ENCODE data around the gene COX11. TPM values are rescaled to one million over a fixed set of nuclear protein-coding genes. Genes with fewer than 3 reads are reported as not detected.

The COX11 gene
- total RNA-seq, 6 donors from 2014 or later = 30.7 to 64.8 (median 47.2) TPM

DNA sequence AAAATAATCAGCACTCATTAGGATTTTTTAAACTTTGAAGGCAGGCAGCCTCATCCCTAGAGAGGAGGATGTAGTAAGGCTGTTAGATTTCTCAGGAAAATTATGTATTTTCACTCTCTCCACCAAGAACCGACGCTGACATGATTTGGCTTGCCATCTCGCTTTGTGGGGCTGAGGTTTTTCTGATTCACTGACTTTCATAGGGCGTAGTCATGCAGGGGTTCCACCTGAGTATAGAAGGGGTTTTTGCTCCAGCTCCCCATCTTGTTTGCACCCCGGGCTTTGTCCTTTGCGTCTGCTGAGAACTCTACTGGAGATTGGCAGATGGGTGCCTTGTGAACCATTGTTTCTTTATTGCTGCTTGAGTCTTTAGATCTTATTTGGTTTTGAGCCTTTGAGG lies 47.6 kb downstream of the COX11 start:
- H3K36me3 ChIP-seq = peaks cover 0 to 19% (median 8%) of the 10 kb centered on the region in 4 donors
- H3K4me1 ChIP-seq = no peaks in the 10 kb centered on the region
- WGBS, 2 donors = 79 to 96% methylated on average over 6 of the region's 6 CpGs
- H3K27me3 ChIP-seq = no peaks in the 10 kb centered on the region
- no peak overlapping the region for H3K27ac ChIP-seq
- TF ChIP-seq EP300 (IDR thresholded peaks at IDR 0.05) (no peak), POLR2A (IDR thresholded peaks at IDR 0.05) (no peak), POLR2AphosphoS5 (IDR thresholded peaks at IDR 0.05) (no peak)
- TF ChIP-seq, protein P1, sequence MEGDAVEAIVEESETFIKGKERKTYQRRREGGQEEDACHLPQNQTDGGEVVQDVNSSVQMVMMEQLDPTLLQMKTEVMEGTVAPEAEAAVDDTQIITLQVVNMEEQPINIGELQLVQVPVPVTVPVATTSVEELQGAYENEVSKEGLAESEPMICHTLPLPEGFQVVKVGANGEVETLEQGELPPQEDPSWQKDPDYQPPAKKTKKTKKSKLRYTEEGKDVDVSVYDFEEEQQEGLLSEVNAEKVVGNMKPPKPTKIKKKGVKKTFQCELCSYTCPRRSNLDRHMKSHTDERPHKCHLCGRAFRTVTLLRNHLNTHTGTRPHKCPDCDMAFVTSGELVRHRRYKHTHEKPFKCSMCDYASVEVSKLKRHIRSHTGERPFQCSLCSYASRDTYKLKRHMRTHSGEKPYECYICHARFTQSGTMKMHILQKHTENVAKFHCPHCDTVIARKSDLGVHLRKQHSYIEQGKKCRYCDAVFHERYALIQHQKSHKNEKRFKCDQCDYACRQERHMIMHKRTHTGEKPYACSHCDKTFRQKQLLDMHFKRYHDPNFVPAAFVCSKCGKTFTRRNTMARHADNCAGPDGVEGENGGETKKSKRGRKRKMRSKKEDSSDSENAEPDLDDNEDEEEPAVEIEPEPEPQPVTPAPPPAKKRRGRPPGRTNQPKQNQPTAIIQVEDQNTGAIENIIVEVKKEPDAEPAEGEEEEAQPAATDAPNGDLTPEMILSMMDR (IDR thresholded peaks at IDR 0.05) = no peak
- no peak for DNase-seq
- ATAC-seq (ENCODE audit: low FRiP score in 2 of 2) = no peak
- no peak overlapping the region for H3K4me3 ChIP-seq
- H3K9me3 ChIP-seq = no peaks in the 10 kb centered on the region

DNA sequence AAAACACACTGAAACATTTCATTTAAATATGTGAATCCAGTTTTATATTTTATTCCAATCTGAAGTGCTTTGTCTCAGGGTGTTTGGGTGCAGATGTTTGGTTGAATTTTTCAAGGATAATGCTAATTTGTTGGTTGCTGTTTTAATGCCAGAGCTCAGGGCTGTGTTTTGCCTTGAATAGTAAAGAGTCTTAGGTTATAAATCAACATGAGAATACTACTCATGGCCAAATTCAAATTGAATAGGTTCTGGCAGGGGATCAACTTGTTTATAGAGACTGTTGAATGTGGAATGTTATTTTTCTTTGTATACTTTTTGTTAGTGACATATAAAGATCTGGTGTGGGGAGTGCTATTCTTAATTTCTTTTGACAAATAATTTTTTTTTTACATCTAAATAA lies 49.0 kb downstream of the COX11 start:
- H3K27ac ChIP-seq = no peak overlapping the region
- no peaks in the 10 kb centered on the region for H3K4me1 ChIP-seq
- no peak for DNase-seq
- TF ChIP-seq POLR2AphosphoS5 (IDR thresholded peaks at IDR 0.05) = no peak
- TF ChIP-seq EP300 (IDR thresholded peaks at IDR 0.05) = no peak
- TF ChIP-seq, protein P1 (IDR thresholded peaks at IDR 0.05) = no peak
- TF ChIP-seq POLR2A (IDR thresholded peaks at IDR 0.05) = no peak
- ATAC-seq (ENCODE audit: low FRiP score in 2 of 2) = no peak
- H3K36me3 ChIP-seq = peaks cover 0 to 30% (median 11%) of the 10 kb centered on the region in 4 donors
- H3K27me3 ChIP-seq = no peaks in the 10 kb centered on the region
- no peaks in the 10 kb centered on the region for H3K9me3 ChIP-seq
- H3K4me3 ChIP-seq = no peak overlapping the region

DNA sequence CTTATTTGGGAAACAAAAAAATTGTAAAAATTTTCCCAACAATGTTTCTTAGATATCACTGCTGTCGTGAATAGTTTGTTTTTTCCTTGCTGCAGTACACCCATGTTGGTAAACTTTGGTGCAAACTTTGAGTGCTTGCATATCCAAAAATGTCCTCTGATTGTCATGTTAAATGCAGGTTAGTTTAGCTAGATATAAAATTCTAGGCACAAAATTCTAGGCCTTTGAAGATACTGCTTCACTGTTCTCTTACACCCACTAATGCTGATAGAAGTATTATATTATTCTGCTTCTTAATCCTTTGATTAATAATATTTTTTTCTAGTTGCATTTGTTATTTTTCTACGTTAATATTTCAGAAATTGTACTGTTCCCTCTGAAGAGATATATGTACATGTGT lies 51.7 kb downstream of the COX11 start:
- ATAC-seq (ENCODE audit: low FRiP score in 2 of 2) (no peak), DNase-seq (no peak)
- Histone ChIP-seq H3K9me3 (no peaks in the 10 kb centered on the region), H3K36me3 (peaks cover 0 to 39% (median 16%) of the 10 kb centered on the region in 4 donors), H3K27ac (no peak overlapping the region), H3K27me3 (no peaks in the 10 kb centered on the region), H3K4me1 (no peaks in the 10 kb centered on the region), H3K4me3 (no peak overlapping the region)
- TF ChIP-seq, protein P1 (IDR thresholded peaks at IDR 0.05) = no peak
- TF ChIP-seq POLR2A (IDR thresholded peaks at IDR 0.05) = no peak
- 87 to 89% methylated on average over 2 of the region's 2 CpGs for WGBS, 2 donors

Small RNA genes lying within 50 kb of the gene (small RNA-seq; reads per million reads assigned to genes)
- gene AC007485.1 = 0 reads per million in 4 donors

Other genes starting within 250 kb of the COX11 start
- 10 to 100 TPM; 25.1 to 64.1 (median 35.1) TPM for gene TOM1L1, start 67.8 kb downstream of the COX11 start, total RNA-seq
- 10 to 100 TPM in 4 of 6 donors, 1 to 10 TPM in 2; 9.1 to 24.7 (median 11.9) TPM for gene STXBP4, start 111 bp upstream of the COX11 start, total RNA-seq

All from upper lobe of left lung (tissue), 6 donors.